MM.1S (cell line): ENCODE results near the gene TKTL1.
"Not testable (repeated sequence)": the region's sequence is repeated elsewhere in the genome, so short reads cannot be mapped to it uniquely, and the experiment has no call there.

Experiments
- EZH2 ChIP-seq: fragments of 300-600 bp; sonication (generic); optimal IDR thresholded peaks from 2 replicates; pipeline ENCODE3; 2017; ENCODE audit warnings: low read depth, mild to moderate bottlenecking, antibody characterized with exemption, low read length, mixed read lengths
- EZH2phosphoT487 ChIP-seq: fragments of 300-600 bp; sonication (generic); IDR thresholded peaks from 2 replicates; pipeline ENCODE4 v1.6.1; 2018; ENCODE audit warnings: antibody characterized with exemption, low read length
- TF ChIP-seq, protein P1 (sequence below): fragments of 300-600 bp; sonication (generic); IDR thresholded peaks from 2 replicates; pipeline ENCODE4 v1.5.1; 2016; ENCODE audit warnings: antibody characterized with exemption, low read length, mixed read lengths

DNA sequence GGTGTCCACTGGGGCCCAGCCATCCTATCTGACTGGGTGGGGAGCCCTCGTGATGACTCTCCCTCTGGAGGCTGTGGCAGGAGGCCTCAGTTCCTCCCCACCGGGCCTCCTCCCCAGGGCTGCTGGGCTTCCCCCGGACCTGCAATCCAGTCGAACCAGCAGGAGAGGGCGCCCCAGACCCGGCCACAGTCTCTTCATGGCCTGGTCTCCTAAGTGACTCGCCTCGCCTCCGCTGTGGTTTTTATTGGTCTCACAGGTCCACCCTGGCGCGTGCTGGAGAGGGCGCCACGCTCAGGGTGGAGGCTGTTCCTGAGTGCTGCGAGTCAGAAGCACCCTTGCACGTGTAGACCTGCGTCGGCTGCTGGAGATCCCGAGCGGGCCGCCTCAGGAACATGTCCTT lies 48.0 kb downstream of the TKTL1 start:
- TF ChIP-seq, protein P1, sequence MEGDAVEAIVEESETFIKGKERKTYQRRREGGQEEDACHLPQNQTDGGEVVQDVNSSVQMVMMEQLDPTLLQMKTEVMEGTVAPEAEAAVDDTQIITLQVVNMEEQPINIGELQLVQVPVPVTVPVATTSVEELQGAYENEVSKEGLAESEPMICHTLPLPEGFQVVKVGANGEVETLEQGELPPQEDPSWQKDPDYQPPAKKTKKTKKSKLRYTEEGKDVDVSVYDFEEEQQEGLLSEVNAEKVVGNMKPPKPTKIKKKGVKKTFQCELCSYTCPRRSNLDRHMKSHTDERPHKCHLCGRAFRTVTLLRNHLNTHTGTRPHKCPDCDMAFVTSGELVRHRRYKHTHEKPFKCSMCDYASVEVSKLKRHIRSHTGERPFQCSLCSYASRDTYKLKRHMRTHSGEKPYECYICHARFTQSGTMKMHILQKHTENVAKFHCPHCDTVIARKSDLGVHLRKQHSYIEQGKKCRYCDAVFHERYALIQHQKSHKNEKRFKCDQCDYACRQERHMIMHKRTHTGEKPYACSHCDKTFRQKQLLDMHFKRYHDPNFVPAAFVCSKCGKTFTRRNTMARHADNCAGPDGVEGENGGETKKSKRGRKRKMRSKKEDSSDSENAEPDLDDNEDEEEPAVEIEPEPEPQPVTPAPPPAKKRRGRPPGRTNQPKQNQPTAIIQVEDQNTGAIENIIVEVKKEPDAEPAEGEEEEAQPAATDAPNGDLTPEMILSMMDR, result not testable (repeated sequence)
- not testable (repeated sequence) for TF ChIP-seq EZH2, EZH2phosphoT487
